ENCODE measurements around the gene NUP58.

Gene NUP58

DNA sequence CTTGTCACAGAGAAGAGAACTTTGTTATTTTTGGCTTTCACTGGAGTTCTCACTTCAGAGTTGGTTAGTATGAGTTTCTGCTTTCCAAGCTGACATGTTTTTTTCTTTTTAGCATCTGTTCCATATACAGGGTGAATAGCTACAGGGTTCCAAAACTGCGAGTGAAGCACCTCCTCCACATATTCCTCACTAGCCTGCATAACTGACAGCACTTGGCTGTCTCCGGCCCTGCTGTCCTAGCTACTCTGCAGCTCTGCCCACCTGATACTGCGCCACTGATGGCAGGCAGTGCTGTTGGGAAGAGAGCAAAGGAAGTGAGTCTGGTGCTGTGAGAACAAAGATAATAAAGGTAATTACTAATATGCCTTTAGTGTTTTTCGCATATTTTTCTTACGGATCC is 77.1 kb downstream of the NUP58 start:
- no peak for ATAC-seq (ENCODE audit: insufficient read depth, low read depth)
- Histone ChIP-seq H3K27ac (ENCODE audit: low read length) (no peak overlapping the region), H3K9me3 (ENCODE audit: insufficient read depth, low read length, severe bottlenecking) (no peaks in the 10 kb centered on the region), H3K9ac (ENCODE audit: low read depth, low read length) (no peak overlapping the region), H3K4me1 (ENCODE audit: insufficient read depth, low read length) (no peaks in the 10 kb centered on the region), H3K36me3 (ENCODE audit: insufficient read depth, low read length) (no peaks in the 10 kb centered on the region), H3K79me2 (ENCODE audit: insufficient read depth, low read length) (no peaks in the 10 kb centered on the region), H4K20me1 (ENCODE audit: insufficient read depth, low read length) (no peaks in the 10 kb centered on the region), H2AFZ (ENCODE audit: low read depth, low read length) (no peak overlapping the region), H3K27me3 (ENCODE audit: insufficient read depth, low read length, poor library complexity) (peaks cover 5% of the 10 kb centered on the region), H3K4me2 (ENCODE audit: insufficient read depth, low read length) (no peak overlapping the region), H3K4me3 (ENCODE audit: low read depth in 1 of 2, low read length in 2 of 2) (no peak overlapping the region)
- TF ChIP-seq EZH2 (IDR thresholded peaks at IDR 0.05; ENCODE audit: borderline replicate concordance, low read depth, low read length, severe bottlenecking), result no peak
- TF ChIP-seq, protein P1, sequence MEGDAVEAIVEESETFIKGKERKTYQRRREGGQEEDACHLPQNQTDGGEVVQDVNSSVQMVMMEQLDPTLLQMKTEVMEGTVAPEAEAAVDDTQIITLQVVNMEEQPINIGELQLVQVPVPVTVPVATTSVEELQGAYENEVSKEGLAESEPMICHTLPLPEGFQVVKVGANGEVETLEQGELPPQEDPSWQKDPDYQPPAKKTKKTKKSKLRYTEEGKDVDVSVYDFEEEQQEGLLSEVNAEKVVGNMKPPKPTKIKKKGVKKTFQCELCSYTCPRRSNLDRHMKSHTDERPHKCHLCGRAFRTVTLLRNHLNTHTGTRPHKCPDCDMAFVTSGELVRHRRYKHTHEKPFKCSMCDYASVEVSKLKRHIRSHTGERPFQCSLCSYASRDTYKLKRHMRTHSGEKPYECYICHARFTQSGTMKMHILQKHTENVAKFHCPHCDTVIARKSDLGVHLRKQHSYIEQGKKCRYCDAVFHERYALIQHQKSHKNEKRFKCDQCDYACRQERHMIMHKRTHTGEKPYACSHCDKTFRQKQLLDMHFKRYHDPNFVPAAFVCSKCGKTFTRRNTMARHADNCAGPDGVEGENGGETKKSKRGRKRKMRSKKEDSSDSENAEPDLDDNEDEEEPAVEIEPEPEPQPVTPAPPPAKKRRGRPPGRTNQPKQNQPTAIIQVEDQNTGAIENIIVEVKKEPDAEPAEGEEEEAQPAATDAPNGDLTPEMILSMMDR (IDR thresholded peaks at IDR 0.05; ENCODE audit: borderline replicate concordance, extremely low read depth, low read length, poor library complexity, severe bottlenecking), result no peak
- DNase-seq, result no peak

DNA sequence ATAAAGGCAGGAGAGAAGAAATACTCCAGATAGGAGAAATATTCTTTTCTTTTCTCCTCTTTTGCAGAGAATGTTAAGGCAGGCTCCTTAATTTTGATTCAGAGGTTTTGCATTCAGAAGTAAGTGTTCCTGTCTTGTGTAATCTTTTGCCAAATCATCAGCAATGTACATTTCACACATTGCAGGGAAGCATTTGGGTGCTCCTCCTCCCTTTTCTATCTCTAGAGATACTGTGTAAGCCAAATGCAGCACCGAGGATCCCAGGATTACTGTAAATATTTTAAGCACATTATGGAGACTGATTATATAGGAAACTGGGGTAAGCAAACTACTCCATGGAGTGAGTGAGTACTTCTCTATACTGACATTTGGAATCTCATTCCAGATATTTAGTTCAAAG is 77.6 kb downstream of the NUP58 start:
- ATAC-seq (ENCODE audit: insufficient read depth, low read depth), result no peak
- H3K9me3 ChIP-seq (ENCODE audit: insufficient read depth, low read length, severe bottlenecking), result no peaks in the 10 kb centered on the region

DNA sequence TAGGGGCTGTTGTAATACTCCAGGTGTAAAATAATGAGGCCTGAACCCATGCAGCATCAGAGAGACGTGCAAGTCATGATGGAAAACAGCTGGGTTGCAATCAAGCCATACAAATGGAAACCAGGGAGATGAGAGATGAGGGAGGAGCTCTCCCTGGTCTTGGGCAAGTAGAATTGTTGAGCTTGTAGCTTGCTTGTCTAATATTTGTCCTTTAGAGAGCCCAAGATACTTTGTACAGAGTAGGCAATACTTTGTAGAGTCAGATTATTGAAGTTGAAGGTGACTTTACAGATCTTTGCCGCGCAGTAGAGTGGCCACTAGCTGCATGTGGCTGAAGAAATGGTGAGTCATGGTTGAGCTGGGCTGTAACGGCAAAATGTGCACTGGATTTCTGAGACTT is 78.7 kb downstream of the NUP58 start:
- Histone ChIP-seq H3K27me3 (ENCODE audit: insufficient read depth, low read length, poor library complexity) (peaks cover 13% of the 10 kb centered on the region), H3K4me3 (ENCODE audit: low read depth in 1 of 2, low read length in 2 of 2) (no peak overlapping the region), H3K4me1 (ENCODE audit: insufficient read depth, low read length) (no peaks in the 10 kb centered on the region), H3K79me2 (ENCODE audit: insufficient read depth, low read length) (no peaks in the 10 kb centered on the region), H3K9ac (ENCODE audit: low read depth, low read length) (no peak overlapping the region), H2AFZ (ENCODE audit: low read depth, low read length) (no peak overlapping the region), H3K27ac (ENCODE audit: low read length) (no peak overlapping the region), H4K20me1 (ENCODE audit: insufficient read depth, low read length) (no peaks in the 10 kb centered on the region), H3K4me2 (ENCODE audit: insufficient read depth, low read length) (no peak overlapping the region), H3K9me3 (ENCODE audit: insufficient read depth, low read length, severe bottlenecking) (no peaks in the 10 kb centered on the region), H3K36me3 (ENCODE audit: insufficient read depth, low read length) (no peaks in the 10 kb centered on the region)
- ATAC-seq (ENCODE audit: insufficient read depth, low read depth), result no peak
- DNase-seq, result no peak
- TF ChIP-seq EZH2 (IDR thresholded peaks at IDR 0.05; ENCODE audit: borderline replicate concordance, low read depth, low read length, severe bottlenecking), result no peak
- TF ChIP-seq, protein P1 (IDR thresholded peaks at IDR 0.05; ENCODE audit: borderline replicate concordance, extremely low read depth, low read length, poor library complexity, severe bottlenecking), result no peak

More for the DNA sequence above, 77.6 kb downstream of the NUP58 start:
- no peaks in the 10 kb centered on the region for H3K36me3 ChIP-seq (ENCODE audit: insufficient read depth, low read length)
- H3K4me1 ChIP-seq (ENCODE audit: insufficient read depth, low read length), result no peaks in the 10 kb centered on the region
- H3K4me2 ChIP-seq (ENCODE audit: insufficient read depth, low read length), result no peak overlapping the region
- H3K27me3 ChIP-seq (ENCODE audit: insufficient read depth, low read length, poor library complexity), result peaks cover 9% of the 10 kb centered on the region
- no peaks in the 10 kb centered on the region for H3K79me2 ChIP-seq (ENCODE audit: insufficient read depth, low read length)
- H4K20me1 ChIP-seq (ENCODE audit: insufficient read depth, low read length), result no peaks in the 10 kb centered on the region
- H3K9ac ChIP-seq (ENCODE audit: low read depth, low read length), result no peak overlapping the region
- no peak for DNase-seq
- no peak for TF ChIP-seq EZH2 (IDR thresholded peaks at IDR 0.05; ENCODE audit: borderline replicate concordance, low read depth, low read length, severe bottlenecking)
- TF ChIP-seq, protein P1 (IDR thresholded peaks at IDR 0.05; ENCODE audit: borderline replicate concordance, extremely low read depth, low read length, poor library complexity, severe bottlenecking), result no peak
- H3K27ac ChIP-seq (ENCODE audit: low read length), result no peak overlapping the region
- no peak overlapping the region for H3K4me3 ChIP-seq (ENCODE audit: low read depth in 1 of 2, low read length in 2 of 2)
- H2AFZ ChIP-seq (ENCODE audit: low read depth, low read length), result no peak overlapping the region
